ENCODE data around the gene PNPLA3.
"Not testable (repeated sequence)": the region's sequence is repeated elsewhere in the genome, so short reads cannot be mapped to it uniquely, and the experiment has no call there.

The PNPLA3 gene

GRCh38 chr22:43889860-43890253 lies 33.7 kb upstream of the PNPLA3 start:
- no peak for DNase-seq (ENCODE audit: low spot score)

- no peak for DNase-seq (ENCODE audit: low spot score)
These were observed 32.7 kb upstream of the PNPLA3 start for GRCh38 chr22:43890901-43891331.

GRCh38 chr22:43891360-43892182 lies 32.0 kb upstream of the PNPLA3 start, which contains the start of gene PNPLA5:
TSS of gene PNPLA5 (minus strand) at chr22:43892013. CDS start at chr22:43891880, 133 bp downstream.
- DNase-seq (ENCODE audit: low spot score), result no peak

- no peak for DNase-seq (ENCODE audit: low spot score)
These were observed 31.3 kb upstream of the PNPLA3 start for GRCh38 chr22:43892183-43892894.

- DNase-seq (ENCODE audit: low spot score), result no peak
These were observed 30.3 kb upstream of the PNPLA3 start for GRCh38 chr22:43893266-43893665.

GRCh38 chr22:43894122-43894521 lies 29.5 kb upstream of the PNPLA3 start:
- DNase-seq (ENCODE audit: low spot score), result no peak

- no peak for DNase-seq (ENCODE audit: low spot score)
These were observed 27.5 kb upstream of the PNPLA3 start for GRCh38 chr22:43895986-43896645.

- no peak for DNase-seq (ENCODE audit: low spot score)
These were observed 25.8 kb upstream of the PNPLA3 start for GRCh38 chr22:43897751-43898261.

- no peak for DNase-seq (ENCODE audit: low spot score)
These were observed 23.4 kb upstream of the PNPLA3 start for GRCh38 chr22:43900206-43900605.

- no peak for DNase-seq (ENCODE audit: low spot score)
These were observed 21.5 kb upstream of the PNPLA3 start for GRCh38 chr22:43901976-43902643.

GRCh38 chr22:43903033-43903432 lies 20.6 kb upstream of the PNPLA3 start:
- DNase-seq (ENCODE audit: low spot score), result peak; percentile 69

GRCh38 chr22:43904412-43904811 lies 19.2 kb upstream of the PNPLA3 start:
- DNase-seq (ENCODE audit: low spot score), result not testable (repeated sequence)

GRCh38 chr22:43905681-43906080 lies 17.9 kb upstream of the PNPLA3 start:
- DNase-seq (ENCODE audit: low spot score), result no peak

GRCh38 chr22:43909708-43910107 lies 13.9 kb upstream of the PNPLA3 start:
- no peak for DNase-seq (ENCODE audit: low spot score)

- no peak for DNase-seq (ENCODE audit: low spot score)
These were observed 13.4 kb upstream of the PNPLA3 start for GRCh38 chr22:43910178-43910695.

- DNase-seq (ENCODE audit: low spot score), result no peak
These were observed 12.3 kb upstream of the PNPLA3 start for GRCh38 chr22:43911351-43911750.

GRCh38 chr22:43917521-43917920 lies 6.1 kb upstream of the PNPLA3 start:
- no peak for DNase-seq (ENCODE audit: low spot score)

GRCh38 chr22:43919106-43919973 lies 4.3 kb upstream of the PNPLA3 start:
- DNase-seq (ENCODE audit: low spot score), result no peak

GRCh38 chr22:43921370-43921769 lies 2.2 kb upstream of the PNPLA3 start:
- DNase-seq (ENCODE audit: low spot score), result no peak

GRCh38 chr22:43922123-43922522 lies 1.5 kb upstream of the PNPLA3 start:
- DNase-seq (ENCODE audit: low spot score), result no peak

- DNase-seq (ENCODE audit: low spot score), result no peak
These were observed 414 bp upstream of the PNPLA3 start for GRCh38 chr22:43923191-43923590.
